A549 treated with CORT108297 at 1 μM for 4 hours (cell line): ENCODE measurements around the gene SCARB1. TPM values are rescaled to one million over a fixed set of nuclear protein-coding genes. Genes with fewer than 3 reads are reported as not detected.

Experiments used
- total RNA-seq: library from RNA; stranded (reverse); fragments of 200-300 nt; extraction: Qiagen RNA extraction; gene quantifications from 5 replicates; pipeline ENCODE4 v1.2.3, GENCODE V29; 2022

Gene SCARB1, protein sequence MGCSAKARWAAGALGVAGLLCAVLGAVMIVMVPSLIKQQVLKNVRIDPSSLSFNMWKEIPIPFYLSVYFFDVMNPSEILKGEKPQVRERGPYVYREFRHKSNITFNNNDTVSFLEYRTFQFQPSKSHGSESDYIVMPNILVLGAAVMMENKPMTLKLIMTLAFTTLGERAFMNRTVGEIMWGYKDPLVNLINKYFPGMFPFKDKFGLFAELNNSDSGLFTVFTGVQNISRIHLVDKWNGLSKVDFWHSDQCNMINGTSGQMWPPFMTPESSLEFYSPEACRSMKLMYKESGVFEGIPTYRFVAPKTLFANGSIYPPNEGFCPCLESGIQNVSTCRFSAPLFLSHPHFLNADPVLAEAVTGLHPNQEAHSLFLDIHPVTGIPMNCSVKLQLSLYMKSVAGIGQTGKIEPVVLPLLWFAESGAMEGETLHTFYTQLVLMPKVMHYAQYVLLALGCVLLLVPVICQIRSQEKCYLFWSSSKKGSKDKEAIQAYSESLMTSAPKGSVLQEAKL
- 109 to 176 TPM (median 166 TPM) in 5 replicates for total RNA-seq

DNA sequence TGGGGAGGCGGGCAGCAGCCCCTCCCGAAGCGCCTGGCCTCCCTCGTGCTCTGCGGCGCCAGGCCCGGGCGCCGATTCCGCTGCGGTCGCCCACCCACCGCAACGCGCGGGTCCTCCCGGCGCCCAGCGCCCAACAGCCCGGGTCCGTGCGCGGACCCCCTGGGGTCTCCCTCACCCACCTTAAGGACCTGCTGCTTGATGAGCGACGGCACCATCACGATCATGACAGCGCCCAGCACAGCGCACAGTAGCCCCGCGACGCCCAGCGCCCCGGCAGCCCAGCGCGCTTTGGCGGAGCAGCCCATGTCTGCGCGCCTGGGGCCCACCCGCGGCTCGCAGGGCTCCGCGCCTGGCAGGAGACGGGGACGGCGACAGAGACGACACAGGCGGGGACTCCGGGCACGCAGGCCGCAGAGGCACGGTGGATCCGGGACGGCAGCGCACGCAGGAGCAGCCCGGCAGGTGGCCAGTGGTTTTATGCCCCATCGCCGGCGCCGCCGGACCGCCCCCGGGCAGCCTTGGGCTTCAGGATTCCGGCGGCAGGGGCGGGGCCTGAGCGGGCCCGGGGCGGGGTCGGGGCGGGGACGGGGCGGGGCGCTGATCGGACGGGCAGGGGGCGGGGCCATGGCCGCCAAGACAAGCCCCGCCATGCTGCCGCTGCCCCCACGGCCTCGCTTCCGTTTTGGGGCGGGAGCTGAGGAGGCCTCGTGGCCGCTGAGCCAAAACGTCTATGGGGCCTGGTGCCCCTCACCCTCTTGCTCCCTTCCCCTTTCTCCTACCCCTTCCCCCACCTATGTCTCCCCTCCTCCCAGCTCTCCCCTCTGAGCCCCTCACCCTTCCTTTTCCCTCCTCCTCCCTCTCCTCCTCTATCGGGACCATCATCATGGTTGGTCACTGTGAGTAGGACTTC lies at the start of gene SCARB1:
Gene SCARB1 (minus strand): TSS at position 449 of the 910 bp plus-strand sequence. CDS start 144 bp downstream, at position 305.

Other genes with a start within 250 kb of the SCARB1 start
- 1,226 to 1,665 TPM (median 1,286 TPM) in 5 replicates for gene UBC, start 50.8 kb upstream of the SCARB1 start, total RNA-seq
- 33.8 to 46.3 TPM (median 44.6 TPM) in 5 replicates for gene DHX37, start 125.3 kb upstream of the SCARB1 start, total RNA-seq
- 17.9 to 22.4 TPM (median 20.4 TPM) in 5 replicates for gene BRI3BP, start 129.8 kb upstream of the SCARB1 start, total RNA-seq
- 16.0 to 19.1 TPM (median 17.9 TPM) in 5 replicates for gene AACS, start 201.6 kb upstream of the SCARB1 start, total RNA-seq